GM12892 (cell line): ENCODE data around the gene ATP2A2.
"Not testable (repeated sequence)": the region's sequence is repeated elsewhere in the genome, so short reads cannot be mapped to it uniquely, and the experiment has no call there.

ENCODE experiments used
- DNase-seq: peaks from one replicate; pipeline ENCODE4 v3.0.0; 2011; ENCODE audit not compliant: insufficient read length
- FAIRE-seq: peaks from 2 replicates; lab custom pipeline; 2011; peaks lifted over from hg19 to GRCh38; lab: Jason Lieb, UNC
- POLR2A ChIP-seq: IDR thresholded peaks from 2 replicates; pipeline ENCODE4 v1.6.1; 2011; ENCODE audit warnings: low read depth, low read length, control low read depth
- POLR2AphosphoS5 ChIP-seq: IDR thresholded peaks from 2 replicates; pipeline ENCODE4 v1.6.1; 2011; ENCODE audit warnings: low read depth, low read length, control low read depth
- TAF1 ChIP-seq: IDR thresholded peaks from 2 replicates; pipeline ENCODE4 v1.6.1; 2011; ENCODE audit warnings: low read depth, mild to moderate bottlenecking, control low read depth, low read length, borderline replicate concordance

ATP2A2 gene

GRCh38 chr12:110339184-110339952 is 58.3 kb downstream of the ATP2A2 start:
- DNase-seq, result no peak
- no peak for TF ChIP-seq POLR2AphosphoS5
- TF ChIP-seq TAF1, result no peak
- TF ChIP-seq POLR2A, result no peak
- FAIRE-seq, result no peak

- FAIRE-seq, DNase-seq: not testable (repeated sequence)
These were observed 59.2 kb downstream of the ATP2A2 start for GRCh38 chr12:110340261-110340660.

GRCh38 chr12:110340706-110341105 is 59.7 kb downstream of the ATP2A2 start:
- DNase-seq (no peak), FAIRE-seq (no peak)
- TF ChIP-seq POLR2A, result no peak
- 0 out of 2 replicates have a peak, but pooled peaks have one; percentile 48 for TF ChIP-seq POLR2AphosphoS5

GRCh38 chr12:110342157-110342556 is 61.1 kb downstream of the ATP2A2 start:
- no peak for TF ChIP-seq POLR2AphosphoS5
- TF ChIP-seq POLR2A, result 0 out of 2 replicates have a peak, but pooled peaks have one; percentile 14
- TF ChIP-seq TAF1, result no peak
- FAIRE-seq (no peak), DNase-seq (no peak)

- TF ChIP-seq POLR2A (no peak), TAF1 (no peak), POLR2AphosphoS5 (no peak)
- FAIRE-seq, result no peak
- DNase-seq, result no peak
These were observed 62.1 kb downstream of the ATP2A2 start for GRCh38 chr12:110343114-110343513.

GRCh38 chr12:110343736-110344555 is 62.9 kb downstream of the ATP2A2 start:
- FAIRE-seq (no peak), DNase-seq (no peak)
- TF ChIP-seq POLR2A (no peak), TAF1 (no peak), POLR2AphosphoS5 (no peak)

- FAIRE-seq, result no peak
- DNase-seq, result no peak
- TF ChIP-seq TAF1 (no peak), POLR2AphosphoS5 (no peak), POLR2A (no peak)
These were observed 63.6 kb downstream of the ATP2A2 start for GRCh38 chr12:110344657-110345056.

- DNase-seq, result no peak
- TF ChIP-seq POLR2A (no peak), TAF1 (no peak), POLR2AphosphoS5 (no peak)
- FAIRE-seq, result no peak
These were observed 64.2 kb downstream of the ATP2A2 start for GRCh38 chr12:110345176-110345661.

GRCh38 chr12:110345963-110346362 is 64.9 kb downstream of the ATP2A2 start:
- TF ChIP-seq POLR2AphosphoS5, result no peak
- no peak for TF ChIP-seq TAF1
- no peak for TF ChIP-seq POLR2A
- no peak for DNase-seq
- FAIRE-seq, result no peak

GRCh38 chr12:110347767-110348166 is 66.7 kb downstream of the ATP2A2 start:
- FAIRE-seq, result no peak
- DNase-seq, result no peak
- no peak for TF ChIP-seq POLR2AphosphoS5
- TF ChIP-seq TAF1, result no peak
- TF ChIP-seq POLR2A, result no peak

GRCh38 chr12:110348431-110349059 is 67.5 kb downstream of the ATP2A2 start:
- TF ChIP-seq TAF1 (no peak), POLR2AphosphoS5 (no peak), POLR2A (no peak)
- DNase-seq (no peak), FAIRE-seq (no peak)
